T-helper 22 cell (primary cell): ENCODE measurements around the gene MYMX.
A peak's percentile ranks its signal among the peaks of the same experiment; 100 is the strongest.
"Not testable (repeated sequence)": the region's sequence is repeated elsewhere in the genome, so short reads cannot be mapped to it uniquely, and the experiment has no call there.

Source experiments
- DNase-seq: peaks from one replicate; pipeline ENCODE4 v3.0.0-alpha.2; 2020; ENCODE audit warnings: low read depth

The MYMX gene

GRCh38 chr6:44216677-44217331, at the start of gene MYMX:
Gene MYMX (plus strand): TSS chr6:44216926. CDS start chr6:44217472, 546 bp downstream.
- no peak for DNase-seq

DNA sequence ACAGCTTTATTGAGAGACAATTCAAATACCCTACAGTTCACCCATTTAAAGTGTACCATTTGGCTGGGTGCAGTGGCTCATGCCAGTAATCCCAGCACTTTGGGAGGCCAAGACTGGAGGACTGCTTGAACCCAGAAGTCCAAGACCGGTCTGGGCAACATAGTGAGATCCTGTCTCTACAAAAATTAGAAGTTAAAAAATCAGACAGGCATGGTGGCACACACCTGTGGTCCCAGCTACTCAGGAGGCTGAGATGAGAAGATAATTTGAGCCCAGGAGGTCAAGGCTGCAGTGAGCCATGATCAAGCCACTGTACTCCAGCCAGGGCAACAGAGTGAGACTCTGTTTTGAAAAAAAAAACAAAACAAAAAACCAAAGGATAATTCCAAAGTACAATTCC, 49.2 kb upstream of the MYMX start:
- no peak for DNase-seq

DNA sequence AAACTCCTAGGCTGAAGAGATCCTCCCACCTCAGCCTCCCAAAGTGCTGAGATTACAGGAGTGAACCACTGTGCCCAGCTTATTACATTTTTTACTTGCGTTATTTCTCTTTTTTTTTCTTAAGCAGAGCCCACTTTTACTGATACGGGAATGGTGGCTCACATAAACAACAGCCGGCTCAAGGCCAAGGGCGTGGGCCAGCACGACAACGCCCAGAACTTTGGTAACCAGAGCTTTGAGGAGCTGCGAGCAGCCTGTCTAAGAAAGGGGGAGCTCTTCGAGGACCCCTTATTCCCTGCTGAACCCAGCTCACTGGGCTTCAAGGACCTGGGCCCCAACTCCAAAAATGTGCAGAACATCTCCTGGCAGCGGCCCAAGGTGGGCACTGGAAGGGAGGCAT, 47.6 kb upstream of the MYMX start:
- DNase-seq: no peak

- no peak for DNase-seq
Measured at GRCh38 chr6:44169886-44170570, 46.7 kb upstream of the MYMX start.

DNA sequence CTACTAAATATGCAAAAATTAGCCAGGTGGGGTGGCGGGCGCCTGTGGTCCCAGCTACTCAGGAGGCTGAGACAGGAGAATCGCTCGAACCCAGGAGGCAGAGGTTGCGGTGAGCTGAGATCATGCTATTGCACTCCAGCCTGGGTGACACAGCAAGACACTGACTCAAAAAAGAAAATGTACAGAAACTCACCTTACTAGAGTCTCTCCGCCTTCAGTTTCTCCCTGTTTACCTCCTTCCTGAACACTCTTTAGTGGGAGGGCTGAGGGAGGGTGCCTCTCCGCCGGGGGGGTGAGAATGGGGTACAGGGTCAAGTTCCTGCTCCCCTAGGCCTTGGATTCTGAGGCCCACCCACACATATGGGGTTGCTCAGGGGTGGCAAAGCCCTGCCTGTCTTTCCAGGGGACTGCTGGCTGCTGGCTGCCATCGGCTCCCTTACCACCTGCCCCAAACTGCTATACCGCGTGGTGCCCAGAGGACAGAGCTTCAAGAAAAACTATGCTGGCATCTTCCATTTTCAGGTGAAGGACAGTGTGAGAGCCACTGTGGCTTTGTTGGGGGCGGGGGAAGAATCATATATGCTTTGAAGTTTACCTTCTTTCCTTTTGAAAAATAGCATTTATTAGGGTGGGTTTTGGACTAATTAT, 44.7 kb upstream of the MYMX start:
- DNase-seq: no peak

DNA sequence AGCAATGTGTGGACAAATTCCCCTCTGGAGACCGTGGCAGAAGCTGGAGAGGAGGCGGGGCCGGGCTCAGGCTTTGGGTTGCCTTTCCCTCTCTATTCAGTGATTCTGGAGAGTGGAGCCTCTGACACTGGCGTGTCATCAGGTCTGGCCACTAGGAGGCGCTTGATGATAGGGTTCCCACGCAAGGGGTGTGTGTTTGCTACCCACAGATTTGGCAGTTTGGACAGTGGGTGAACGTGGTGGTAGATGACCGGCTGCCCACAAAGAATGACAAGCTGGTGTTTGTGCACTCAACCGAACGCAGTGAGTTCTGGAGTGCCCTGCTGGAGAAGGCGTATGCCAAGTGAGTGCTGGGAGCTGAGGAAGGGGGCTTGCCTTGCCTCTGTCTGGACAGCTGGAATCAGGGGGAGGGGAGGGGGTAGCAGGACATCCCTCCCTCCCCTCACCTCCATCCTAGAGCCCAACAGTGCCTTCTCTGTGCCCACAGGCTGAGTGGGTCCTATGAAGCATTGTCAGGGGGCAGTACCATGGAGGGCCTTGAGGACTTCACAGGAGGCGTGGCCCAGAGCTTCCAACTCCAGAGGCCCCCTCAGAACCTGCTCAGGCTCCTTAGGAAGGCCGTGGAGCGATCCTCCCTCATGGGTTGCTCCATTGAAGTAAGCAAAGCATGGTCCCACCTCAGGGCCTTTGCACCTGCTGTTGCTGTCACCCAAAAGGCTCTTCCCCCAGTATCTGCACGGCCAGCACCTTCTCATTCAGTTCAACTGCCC, 43.8 kb upstream of the MYMX start:
- peak; percentile 34 for DNase-seq

- DNase-seq: no peak
Measured at GRCh38 chr6:44176130-44176761, 40.5 kb upstream of the MYMX start.

- DNase-seq: no peak
Measured at GRCh38 chr6:44176762-44177509, 39.8 kb upstream of the MYMX start.

DNA sequence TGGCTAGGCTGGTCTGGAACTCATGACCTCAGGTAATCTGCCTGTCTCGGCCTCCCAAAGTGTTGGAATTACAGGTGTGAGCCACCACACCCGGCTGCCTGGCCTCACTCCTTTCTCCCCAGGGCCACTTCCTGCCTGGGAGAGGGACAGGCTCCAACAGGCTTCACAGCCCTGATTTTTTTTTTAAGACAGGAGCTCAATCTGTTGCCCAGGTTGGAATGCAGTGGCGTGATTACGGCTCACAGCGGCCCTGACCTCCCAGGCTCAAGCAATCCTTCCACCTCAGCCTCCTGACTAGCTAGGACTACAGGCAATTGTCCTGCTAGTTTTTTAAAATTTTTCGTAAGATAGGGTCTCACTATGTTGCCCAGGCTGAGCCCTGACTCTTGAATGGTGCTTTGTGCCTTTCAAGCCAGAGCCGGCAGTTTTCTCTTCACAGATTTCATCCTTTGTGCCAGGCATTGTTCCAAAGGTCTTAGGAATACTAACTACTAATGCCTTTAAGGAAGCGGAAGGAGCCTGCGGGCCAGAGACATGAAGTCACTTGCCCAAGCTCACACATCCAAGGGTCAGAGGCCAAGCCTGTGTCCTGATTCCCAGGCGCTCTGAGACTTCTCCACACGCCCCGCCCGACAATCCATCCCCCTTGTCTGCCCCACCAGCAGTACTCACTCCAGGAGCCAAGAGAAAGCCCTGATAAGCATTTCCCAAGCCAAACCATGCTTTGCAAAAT, 38.9 kb upstream of the MYMX start:
- DNase-seq: no peak

- DNase-seq: no peak
Measured at GRCh38 chr6:44178424-44179071, 38.2 kb upstream of the MYMX start.

GRCh38 chr6:44179072-44179536, 37.6 kb upstream of the MYMX start:
- DNase-seq: no peak

- DNase-seq: no peak
Measured at GRCh38 chr6:44179648-44180047, 37.1 kb upstream of the MYMX start.

DNA sequence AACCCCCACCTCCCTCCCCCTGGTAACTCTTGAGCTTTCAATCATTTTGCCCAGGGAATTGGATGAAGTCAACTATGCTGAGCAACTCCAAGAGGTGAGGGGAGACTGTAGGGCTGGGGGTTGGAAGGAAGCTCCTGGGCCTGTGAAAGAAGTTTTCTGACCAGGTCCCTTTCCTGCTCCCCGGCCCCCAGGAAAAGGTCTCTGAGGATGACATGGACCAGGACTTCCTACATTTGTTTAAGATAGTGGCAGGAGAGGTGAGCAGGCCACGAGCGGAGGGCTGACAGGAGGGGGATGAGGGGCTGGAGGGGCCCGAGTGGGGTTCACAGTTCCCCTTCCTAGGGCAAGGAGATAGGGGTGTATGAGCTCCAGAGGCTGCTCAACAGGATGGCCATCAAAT, 36.3 kb upstream of the MYMX start:
- DNase-seq: no peak

DNA sequence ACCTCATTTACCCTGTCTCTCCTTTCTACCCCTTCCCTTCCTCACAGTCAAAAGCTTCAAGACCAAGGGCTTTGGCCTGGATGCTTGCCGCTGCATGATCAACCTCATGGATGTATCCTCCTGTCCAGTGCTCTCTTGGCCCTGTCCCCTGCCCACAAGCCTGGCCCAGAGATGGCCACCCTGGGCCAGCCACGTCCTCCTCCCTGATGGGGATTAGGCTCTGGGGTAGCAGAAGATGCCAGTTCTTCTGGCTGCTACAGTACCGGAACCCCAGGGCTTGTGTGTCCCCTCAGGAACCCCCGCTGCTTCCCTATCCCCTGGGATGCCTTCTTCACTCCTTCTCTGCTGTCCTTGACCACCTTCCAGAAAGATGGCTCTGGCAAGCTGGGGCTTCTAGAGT, 35.8 kb upstream of the MYMX start:
- DNase-seq: no peak

DNA sequence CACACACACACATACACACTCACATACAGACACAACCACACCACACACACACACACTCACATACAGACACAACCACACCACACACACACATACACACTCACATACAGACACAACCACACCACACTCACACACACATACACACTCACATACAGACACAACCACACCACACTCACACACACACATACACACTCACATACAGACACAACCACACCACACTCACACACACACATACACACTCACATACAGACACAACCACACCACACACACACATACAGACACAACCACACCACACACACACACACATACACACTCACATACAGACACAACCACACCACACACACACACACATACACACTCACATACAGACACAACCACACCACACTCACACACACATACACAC, 34.9 kb upstream of the MYMX start:
- not testable (repeated sequence) for DNase-seq

DNA sequence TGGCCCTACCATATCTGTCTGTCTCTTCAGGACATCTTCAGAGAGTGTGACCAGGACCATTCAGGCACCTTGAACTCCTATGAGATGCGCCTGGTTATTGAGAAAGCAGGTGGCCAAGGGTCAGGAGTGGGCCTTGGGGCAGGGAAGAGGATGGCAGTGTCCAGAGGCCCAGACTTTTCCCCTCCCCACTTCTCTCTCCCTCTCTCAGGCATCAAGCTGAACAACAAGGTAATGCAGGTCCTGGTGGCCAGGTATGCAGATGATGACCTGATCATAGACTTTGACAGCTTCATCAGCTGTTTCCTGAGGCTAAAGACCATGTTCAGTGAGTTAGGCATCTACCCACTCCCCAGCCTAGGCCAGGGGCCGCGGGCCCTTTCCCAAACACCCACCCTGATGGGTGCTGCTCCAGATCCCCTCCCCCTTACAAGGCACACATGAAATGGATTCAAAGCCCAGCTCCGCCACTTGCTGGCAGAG, 33.8 kb upstream of the MYMX start:
- DNase-seq: no peak

GRCh38 chr6:44183783-44184182, 32.9 kb upstream of the MYMX start:
- DNase-seq: no peak

- not testable (repeated sequence) for DNase-seq
Measured at GRCh38 chr6:44185356-44185755, 31.4 kb upstream of the MYMX start.

DNA sequence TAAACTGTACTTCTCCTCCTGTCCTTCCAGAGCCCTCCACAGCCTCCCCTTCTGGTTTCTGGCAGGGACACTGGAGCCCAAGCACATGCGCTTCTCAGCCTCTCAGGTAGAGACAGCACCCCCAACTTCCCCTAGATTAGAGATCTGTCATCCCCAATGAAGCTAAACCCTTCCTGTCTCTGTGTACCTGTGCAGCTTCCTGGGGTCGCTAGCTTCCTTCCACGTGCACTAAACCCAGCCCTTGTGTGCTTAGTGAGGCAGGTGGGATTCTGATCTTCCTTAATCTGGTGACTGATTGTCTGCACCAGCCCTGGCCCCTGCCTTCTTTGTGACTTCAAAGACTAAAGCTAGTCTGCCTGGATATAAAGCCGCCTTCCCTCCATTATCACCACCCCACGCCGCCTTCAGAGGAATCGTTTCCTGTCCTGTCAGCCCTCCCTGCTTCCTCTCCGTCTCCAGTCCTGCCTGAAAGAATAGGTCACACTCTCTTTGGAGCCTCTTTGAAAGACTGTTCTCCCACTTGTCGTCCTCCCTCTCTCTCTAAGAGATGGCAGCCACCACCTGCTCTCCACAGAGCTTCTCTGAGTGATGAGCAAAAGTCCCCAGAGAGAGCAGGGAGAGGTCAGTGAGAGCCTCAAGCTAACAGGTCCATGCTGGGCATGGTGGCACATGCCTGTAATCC, 30.6 kb upstream of the MYMX start:
- no peak for DNase-seq
